Spinal cord (tissue), 10 donors: ENCODE data around the gene SLC25A22. TPM values are rescaled to one million over a fixed set of nuclear protein-coding genes. Genes with fewer than 3 reads are reported as not detected.
A peak's percentile ranks its signal among the peaks of the same experiment; 100 is the strongest.

Source experiments
- DNase-seq, 6 donors: peaks; one replicate each; pipeline versions ENCODE4 v3.0.0 to v3.0.0-alpha.2; 2013 to 2015; ENCODE audit warnings: low spot score in 6 of 6, low read depth in 4 of 6
- H3K27ac ChIP-seq: one replicate; pipeline ENCODE4 v1.5.1; 2013; ENCODE audit warnings: low read depth, low read length, control low read depth
- H3K27me3 ChIP-seq: one replicate; pipeline ENCODE4 v1.6.1; 2013; ENCODE audit warnings: low read length; ENCODE audit not compliant: control insufficient read depth, insufficient read depth
- H3K36me3 ChIP-seq: one replicate; pipeline ENCODE4 v1.6.1; 2013; ENCODE audit warnings: low read length; ENCODE audit not compliant: control insufficient read depth, insufficient read depth
- H3K4me1 ChIP-seq: one replicate; pipeline ENCODE4 v1.6.1; 2013; ENCODE audit warnings: low read length; ENCODE audit not compliant: control insufficient read depth, insufficient read depth
- H3K4me3 ChIP-seq: one replicate; pipeline ENCODE4 v1.5.1; 2013; ENCODE audit warnings: low read depth, low read length, control low read depth
- H3K9me3 ChIP-seq: one replicate; pipeline ENCODE4 v1.6.1; 2013; ENCODE audit warnings: low read length; ENCODE audit not compliant: control insufficient read depth, insufficient read depth
- WGBS: methylation state at CpG from one replicate; pipeline ENCODE4 v1.1.5; 2013; ENCODE audit warnings: missing lambda C conversion rate; ENCODE audit not compliant: insufficient coverage; 5-methylcytosine and 5-hydroxymethylcytosine counted together
- polyA plus RNA-seq, 2 donors: library from polyadenylated mRNA; unstranded; fragments of 120-200 nt; gene quantifications; one replicate each; pipeline ENCODE4 v1.2.1, GENCODE V29; 2013; ENCODE audit not compliant: insufficient read length in 2 of 2
- total RNA-seq, 2 donors: library from RNA; depleted of rRNA in 1 of 2; stranded (reverse); fragments of 120-200 nt in 1 of 2; fragments of >200 nt in 1 of 2; gene quantifications; one replicate each; pipeline versions ENCODE4 v1.2.3 to v1.2.4, GENCODE V29; 2013 to 2014
- donor health status: healthy.

Gene SLC25A22
- total and polyA plus RNA-seq, 4 donors: 17.5 to 69.2 (median 36.3) TPM

DNA sequence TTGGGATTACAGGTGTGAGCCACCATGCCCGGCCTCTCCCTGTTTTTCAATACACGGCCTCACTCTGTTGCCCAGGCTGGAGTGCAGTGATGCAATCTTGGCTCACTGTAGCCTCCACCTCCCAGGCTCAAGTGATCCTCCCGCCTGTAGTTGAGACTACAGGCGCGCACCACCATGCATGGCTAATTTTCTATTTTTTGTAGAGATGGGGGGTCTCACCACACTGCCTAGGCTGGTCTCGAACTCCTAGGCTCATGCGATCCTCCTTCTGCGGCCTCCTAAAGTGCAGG lies 32.3 kb downstream of the SLC25A22 start:
- H3K4me3 ChIP-seq: no peak overlapping the region
- H3K36me3 ChIP-seq: peaks cover 93% of the 10 kb centered on the region
- no peaks in the 10 kb centered on the region for H3K27me3 ChIP-seq
- no peak overlapping the region for H3K27ac ChIP-seq
- H3K9me3 ChIP-seq: no peaks in the 10 kb centered on the region
- DNase-seq: no peak
- H3K4me1 ChIP-seq: peaks cover 7% of the 10 kb centered on the region
- 100% methylated on average over 4 of the region's 8 CpGs for WGBS

DNA sequence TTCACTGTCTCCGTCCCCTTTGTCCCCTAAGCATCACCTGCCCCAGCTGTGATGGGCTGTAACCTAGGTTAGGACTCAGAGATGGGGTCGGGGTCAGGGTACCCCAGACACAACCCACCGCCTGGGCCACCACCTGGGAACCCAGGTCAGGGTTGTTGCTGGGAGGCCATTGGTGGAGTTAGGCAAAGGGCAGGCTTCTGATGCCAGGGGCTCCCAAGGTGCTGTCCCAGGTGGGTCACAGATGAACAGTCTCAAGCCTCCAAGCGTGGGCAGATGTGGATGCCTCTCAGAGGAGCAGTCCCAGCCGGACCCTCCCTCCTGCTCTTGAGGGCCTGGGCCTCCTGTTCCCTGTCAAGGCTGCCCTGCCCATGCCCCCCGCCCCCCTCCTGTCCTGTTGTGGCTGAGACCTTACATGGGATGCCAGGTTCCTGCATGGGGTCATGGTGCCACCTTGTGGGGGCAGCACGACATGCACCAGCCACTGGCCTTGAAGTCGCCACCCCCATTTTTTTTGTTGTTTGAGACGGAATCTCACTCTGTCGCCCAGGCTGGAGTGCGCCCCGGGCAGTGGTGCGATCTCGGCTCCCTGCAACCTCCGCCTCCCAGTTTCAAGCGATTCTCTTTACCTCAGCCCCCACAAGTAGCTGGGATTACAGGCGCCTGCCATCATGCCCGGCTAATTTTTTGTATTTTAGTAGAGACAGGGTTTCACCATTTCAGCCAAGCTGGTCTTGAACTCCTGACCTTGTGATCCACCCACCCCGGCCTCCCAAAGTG lies 32.9 kb downstream of the SLC25A22 start:
- peak in 2 of 6 donors; percentile 54 to 56 for DNase-seq
- no peaks in the 10 kb centered on the region for H3K9me3 ChIP-seq
- H3K4me1 ChIP-seq: peaks cover 7% of the 10 kb centered on the region
- peaks cover 93% of the 10 kb centered on the region for H3K36me3 ChIP-seq
- no peak overlapping the region for H3K4me3 ChIP-seq
- H3K27ac ChIP-seq: no peak overlapping the region
- H3K27me3 ChIP-seq: no peaks in the 10 kb centered on the region
- WGBS: 66% methylated on average over 7 of the region's 19 CpGs

DNA sequence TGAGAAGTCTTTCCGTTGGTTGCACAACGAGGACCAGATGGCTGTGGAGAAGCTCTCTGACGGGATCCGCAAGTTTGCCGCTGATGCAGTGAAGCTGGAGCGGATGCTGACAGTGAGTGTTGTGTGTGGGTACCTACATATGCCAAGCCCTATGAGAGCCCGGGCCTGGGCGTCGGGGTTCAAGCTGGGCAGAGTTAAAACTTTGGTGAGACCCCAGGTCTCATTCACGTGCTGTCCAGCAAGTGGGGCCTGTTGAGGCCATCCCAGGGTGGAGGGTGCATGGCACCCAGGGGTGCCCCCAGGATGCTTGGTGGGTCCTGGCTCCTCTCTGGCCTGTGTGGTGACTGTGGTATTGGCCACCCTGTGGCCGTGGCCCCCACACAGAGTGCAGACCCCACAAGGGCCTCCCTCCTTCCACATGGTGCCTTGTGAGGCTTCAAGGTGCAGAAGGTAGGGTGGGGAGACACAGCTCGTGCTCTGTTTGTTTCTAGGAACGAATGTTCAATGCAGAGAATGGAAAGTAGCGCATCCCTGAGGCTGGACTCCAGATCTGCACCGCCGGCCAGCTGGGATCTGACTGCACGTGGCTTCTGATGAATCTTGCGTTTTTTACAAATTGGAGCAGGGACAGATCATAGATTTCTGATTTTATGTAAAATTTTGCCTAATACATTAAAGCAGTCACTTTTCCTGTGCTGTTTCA lies 33.6 kb downstream of the SLC25A22 start:
- no peak overlapping the region for H3K27ac ChIP-seq
- no peaks in the 10 kb centered on the region for H3K9me3 ChIP-seq
- H3K4me1 ChIP-seq: peaks cover 7% of the 10 kb centered on the region
- WGBS: 90% methylated on average over 13 of the region's 18 CpGs
- H3K36me3 ChIP-seq: peaks cover 93% of the 10 kb centered on the region
- H3K27me3 ChIP-seq: no peaks in the 10 kb centered on the region
- no peak for DNase-seq
- no peak overlapping the region for H3K4me3 ChIP-seq

DNA sequence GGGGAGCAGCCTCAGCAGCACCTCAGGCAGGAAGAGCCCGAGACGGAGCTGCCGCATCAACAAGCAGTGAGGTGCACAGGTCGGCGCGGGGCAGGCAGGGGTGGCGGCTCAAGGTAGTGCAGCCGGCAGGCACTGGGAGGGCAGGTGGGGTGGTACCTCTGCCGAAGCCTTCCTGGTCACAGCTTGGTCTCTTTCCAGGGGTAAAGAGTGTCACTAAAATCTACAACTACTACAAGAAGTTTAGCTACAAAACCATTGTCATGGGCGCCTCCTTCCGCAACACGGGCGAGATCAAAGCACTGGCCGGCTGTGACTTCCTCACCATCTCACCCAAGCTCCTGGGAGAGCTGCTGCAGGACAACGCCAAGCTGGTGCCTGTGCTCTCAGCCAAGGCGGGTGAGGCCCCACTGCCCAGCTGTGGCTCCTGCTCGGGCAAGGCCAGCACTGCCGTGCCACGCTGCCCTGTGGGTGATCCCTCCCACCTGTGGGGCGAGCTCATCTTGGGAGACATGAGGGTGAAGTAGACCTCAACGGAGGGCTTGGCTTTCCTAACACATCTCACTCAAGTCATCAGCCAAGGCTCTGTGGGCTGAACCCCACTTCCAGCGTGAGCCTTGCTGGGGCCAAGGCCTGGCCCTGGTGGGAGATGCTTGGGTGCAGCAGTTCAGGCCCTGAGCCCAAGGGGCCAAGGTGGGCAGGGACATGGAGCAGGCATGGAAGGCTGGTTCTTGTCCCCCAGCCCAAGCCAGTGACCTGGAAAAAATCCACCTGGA lies 34.3 kb downstream of the SLC25A22 start:
- 89% methylated on average over 18 of the region's 22 CpGs for WGBS
- peaks cover 7% of the 10 kb centered on the region for H3K4me1 ChIP-seq
- H3K27me3 ChIP-seq: no peaks in the 10 kb centered on the region
- DNase-seq: no peak
- H3K27ac ChIP-seq: no peak overlapping the region
- H3K36me3 ChIP-seq: peaks cover 94% of the 10 kb centered on the region
- H3K4me3 ChIP-seq: no peak overlapping the region
- H3K9me3 ChIP-seq: no peaks in the 10 kb centered on the region

DNA sequence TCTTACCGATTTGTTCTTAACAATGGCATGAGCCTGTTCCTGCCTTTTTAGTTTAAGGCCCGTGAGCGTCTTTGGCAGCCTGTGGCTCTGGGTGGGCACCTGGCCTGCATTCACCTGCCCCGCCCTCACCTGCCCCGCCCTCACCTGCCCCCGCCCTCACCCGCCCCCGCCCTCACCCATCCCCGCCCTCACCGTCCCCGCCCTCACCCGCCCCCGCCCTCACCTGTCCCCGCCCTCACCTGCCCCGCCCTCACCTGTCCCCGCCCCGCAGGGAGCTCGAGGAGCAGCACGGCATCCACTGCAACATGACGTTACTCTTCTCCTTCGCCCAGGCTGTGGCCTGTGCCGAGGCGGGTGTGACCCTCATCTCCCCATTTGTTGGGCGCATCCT lies 35.0 kb downstream of the SLC25A22 start:
- Histone ChIP-seq H3K36me3 (peaks cover 95% of the 10 kb centered on the region), H3K4me1 (peaks cover 7% of the 10 kb centered on the region), H3K4me3 (no peak overlapping the region), H3K9me3 (no peaks in the 10 kb centered on the region), H3K27me3 (no peaks in the 10 kb centered on the region), H3K27ac (no peak overlapping the region)
- no peak for DNase-seq
- WGBS: 60% methylated on average over 7 of the region's 24 CpGs

DNA sequence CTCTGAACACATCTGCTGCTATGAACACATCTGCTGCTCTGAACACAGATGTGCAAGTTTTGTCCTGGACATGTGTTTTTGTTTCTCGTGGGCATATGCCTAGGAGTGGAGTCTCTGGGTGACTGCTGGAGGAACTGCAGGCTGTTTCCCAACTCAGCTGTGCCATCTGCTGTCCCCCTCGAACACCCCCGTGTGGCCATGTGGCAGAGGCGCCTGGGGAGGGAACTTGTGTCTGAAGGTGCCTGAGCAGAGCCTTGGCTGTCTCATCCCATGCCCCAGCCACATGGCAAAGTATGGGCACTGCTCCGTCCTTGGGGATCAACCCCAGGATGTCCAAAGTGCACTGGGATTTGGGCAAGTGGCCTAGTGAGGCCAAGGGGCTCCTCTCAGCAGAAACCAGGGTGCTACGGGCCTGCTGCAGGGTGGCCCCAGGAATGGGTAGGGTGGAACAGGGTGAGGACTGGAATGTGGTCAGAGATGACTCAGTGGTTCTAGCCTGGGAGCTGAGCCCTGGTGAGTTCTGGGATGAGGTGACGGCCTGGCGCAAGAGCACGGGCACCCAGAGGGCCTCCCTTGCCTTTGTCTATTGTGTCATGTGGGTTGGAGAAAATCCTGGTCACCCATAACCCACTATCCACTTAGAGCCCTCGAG lies 35.5 kb downstream of the SLC25A22 start:
- Histone ChIP-seq H3K4me1 (peaks cover 7% of the 10 kb centered on the region), H3K9me3 (no peaks in the 10 kb centered on the region), H3K27me3 (no peaks in the 10 kb centered on the region), H3K27ac (no peak overlapping the region), H3K4me3 (no peak overlapping the region), H3K36me3 (peaks cover 95% of the 10 kb centered on the region)
- 44% methylated on average over 6 of the region's 10 CpGs for WGBS
- DNase-seq: peak in 2 of 6 donors; percentile 43 to 54

DNA sequence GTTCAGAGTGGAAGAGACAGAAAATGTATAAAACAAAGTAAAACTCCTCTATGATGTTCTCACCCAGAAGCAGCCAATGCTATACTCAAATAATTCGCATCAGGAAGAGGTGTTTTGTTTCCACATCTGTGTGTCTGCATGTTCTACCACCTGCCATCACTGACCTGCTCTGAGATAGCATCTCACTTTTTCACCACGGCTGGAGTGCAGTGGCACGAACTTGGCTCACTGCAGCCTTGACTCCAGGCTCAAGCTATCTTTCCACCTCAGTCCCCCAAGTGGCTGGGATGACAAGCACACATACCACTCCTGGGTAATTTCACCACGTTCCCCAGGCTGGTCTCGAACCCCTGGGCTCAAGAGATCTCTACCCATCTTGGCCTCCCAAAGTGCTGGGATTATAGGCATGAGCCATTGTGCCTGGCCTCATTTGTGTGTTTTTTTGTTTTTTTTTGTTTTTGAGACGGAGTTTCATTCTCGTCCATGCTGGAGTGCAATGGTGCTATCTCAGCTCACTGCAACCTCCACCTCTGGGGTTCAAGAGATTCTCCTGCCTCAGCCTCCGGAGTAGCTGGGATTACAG lies 36.5 kb downstream of the SLC25A22 start:
- H3K27ac ChIP-seq: no peak overlapping the region
- DNase-seq: no peak
- no peaks in the 10 kb centered on the region for H3K27me3 ChIP-seq
- no peaks in the 10 kb centered on the region for H3K9me3 ChIP-seq
- 92% methylated on average over 5 of the region's 8 CpGs for WGBS
- H3K36me3 ChIP-seq: peaks cover 95% of the 10 kb centered on the region
- peaks cover 7% of the 10 kb centered on the region for H3K4me1 ChIP-seq
- H3K4me3 ChIP-seq: no peak overlapping the region

DNA sequence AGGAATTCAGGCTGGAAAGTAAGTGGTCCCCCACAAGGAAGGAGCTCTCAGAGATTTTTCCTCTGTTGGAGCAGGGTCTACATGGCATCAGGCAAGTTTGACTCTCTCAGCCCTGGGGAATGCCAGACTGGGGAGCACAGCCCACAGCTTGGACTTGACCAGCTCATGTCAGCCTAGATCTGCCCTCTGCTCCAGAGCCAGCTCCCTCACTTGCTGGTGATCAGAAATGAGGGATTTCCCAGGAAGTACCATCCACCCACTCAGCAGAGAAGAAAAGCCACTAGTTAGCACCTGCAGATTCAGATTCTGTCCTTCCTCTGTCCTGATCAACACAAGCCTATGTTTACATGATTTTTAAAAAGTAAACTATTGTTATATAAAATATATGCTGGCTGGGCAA lies 37.8 kb downstream of the SLC25A22 start:
- Histone ChIP-seq H3K4me1 (peaks cover 6% of the 10 kb centered on the region), H3K36me3 (peaks cover 97% of the 10 kb centered on the region), H3K4me3 (no peak overlapping the region), H3K9me3 (no peaks in the 10 kb centered on the region), H3K27ac (no peak overlapping the region), H3K27me3 (no peaks in the 10 kb centered on the region)
- DNase-seq: no peak

DNA sequence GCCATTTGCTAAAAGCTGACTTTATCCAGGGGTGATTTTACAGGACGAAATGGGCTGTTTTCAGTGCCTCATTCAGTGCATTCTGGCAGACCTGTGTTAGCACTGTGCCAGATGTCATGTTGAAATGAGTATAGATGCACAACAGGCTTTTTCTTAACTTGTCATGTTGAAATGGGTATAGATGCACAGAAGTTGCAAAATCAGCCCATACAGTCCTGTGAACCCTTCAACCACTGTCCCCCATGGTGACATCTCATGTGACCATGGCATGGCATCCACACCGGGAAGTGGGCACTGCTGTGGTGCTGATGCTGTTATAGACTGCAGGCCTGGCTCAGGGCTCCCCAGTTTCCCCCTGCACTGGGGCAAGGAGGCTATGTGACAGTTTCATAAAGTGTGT lies 48.4 kb downstream of the SLC25A22 start:
- DNase-seq: no peak
- 90% methylated on average over 2 of the region's 2 CpGs for WGBS
- no peak overlapping the region for H3K27ac ChIP-seq

More for the DNA sequence above, 48.4 kb downstream of the SLC25A22 start:
- peaks cover 8% of the 10 kb centered on the region for H3K36me3 ChIP-seq
- no peak overlapping the region for H3K4me3 ChIP-seq
- H3K27me3 ChIP-seq: no peaks in the 10 kb centered on the region
- peaks cover 28% of the 10 kb centered on the region for H3K4me1 ChIP-seq
- H3K9me3 ChIP-seq: no peaks in the 10 kb centered on the region
